ENCODE results near the gene OGT.
"Not testable (repeated sequence)": the region's sequence is repeated elsewhere in the genome, so short reads cannot be mapped to it uniquely, and the experiment has no call there.

Gene OGT

GRCh38 chrX:71532753-71533425 lies at the start of gene OGT:
Gene OGT (plus strand): TSS chrX:71533104. CDS start chrX:71533300, 196 bp downstream.
- DNase-seq (ENCODE audit: low read depth in 2 of 3, low spot score in 1 of 3): peak; percentile 80 to 90 (median 89)

GRCh38 chrX:71487814-71488213 lies 45.1 kb upstream of the OGT start:
- DNase-seq (ENCODE audit: low read depth in 2 of 3, low spot score in 1 of 3): no peak

GRCh38 chrX:71489540-71489939 lies 43.4 kb upstream of the OGT start:
- no peak for DNase-seq (ENCODE audit: low read depth in 2 of 3, low spot score in 1 of 3)

DNA sequence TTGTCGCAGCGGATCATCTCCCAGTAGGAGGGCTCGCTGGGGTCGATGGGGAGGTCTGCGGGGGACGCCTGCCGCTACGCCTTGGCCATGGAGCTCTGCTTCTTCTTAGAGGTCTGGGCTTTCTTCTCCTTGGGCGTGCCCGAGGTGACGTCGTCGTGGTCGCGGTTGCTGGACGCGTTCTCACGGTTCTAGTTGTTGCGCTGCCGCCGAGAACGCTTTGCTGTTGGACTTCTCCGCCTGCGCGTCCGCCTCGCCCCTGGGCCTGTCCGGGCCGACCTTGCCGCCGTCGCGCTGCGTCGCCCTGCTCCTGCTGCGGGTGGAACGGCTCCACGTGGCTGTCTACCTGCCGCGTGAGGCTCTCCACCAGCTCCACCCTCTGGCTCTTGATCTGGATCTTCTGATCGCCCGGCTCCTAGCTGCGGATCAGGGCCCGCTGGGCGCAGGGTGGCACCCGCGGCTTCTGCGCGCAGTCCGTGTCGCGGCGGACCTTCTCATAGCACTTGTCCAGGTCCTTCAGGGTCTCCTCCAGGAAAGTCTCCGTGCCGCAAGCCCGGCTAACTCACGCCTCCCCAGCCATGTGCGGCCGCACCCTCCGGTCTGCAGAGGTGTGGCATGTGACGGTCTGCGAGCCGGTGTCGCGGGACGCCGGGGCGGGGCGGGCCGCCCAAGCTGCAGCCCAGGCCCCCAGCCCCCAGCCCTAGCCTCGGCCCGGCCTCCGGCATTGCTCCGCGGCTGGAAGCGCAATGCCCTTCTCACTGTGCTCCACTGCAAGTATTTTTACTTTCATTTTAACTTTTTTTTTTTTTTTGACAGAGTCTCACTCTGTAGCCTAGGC lies 40.5 kb upstream of the OGT start:
- peak in 2 of 3 donors; percentile 19 for DNase-seq (ENCODE audit: low read depth in 2 of 3, low spot score in 1 of 3)

- no peak for DNase-seq (ENCODE audit: low read depth in 2 of 3, low spot score in 1 of 3)
Observed at GRCh38 chrX:71493111-71493613, 39.7 kb upstream of the OGT start.

- DNase-seq (ENCODE audit: low read depth in 2 of 3, low spot score in 1 of 3): not testable (repeated sequence)
Observed at GRCh38 chrX:71495979-71496378, 36.9 kb upstream of the OGT start.

DNA sequence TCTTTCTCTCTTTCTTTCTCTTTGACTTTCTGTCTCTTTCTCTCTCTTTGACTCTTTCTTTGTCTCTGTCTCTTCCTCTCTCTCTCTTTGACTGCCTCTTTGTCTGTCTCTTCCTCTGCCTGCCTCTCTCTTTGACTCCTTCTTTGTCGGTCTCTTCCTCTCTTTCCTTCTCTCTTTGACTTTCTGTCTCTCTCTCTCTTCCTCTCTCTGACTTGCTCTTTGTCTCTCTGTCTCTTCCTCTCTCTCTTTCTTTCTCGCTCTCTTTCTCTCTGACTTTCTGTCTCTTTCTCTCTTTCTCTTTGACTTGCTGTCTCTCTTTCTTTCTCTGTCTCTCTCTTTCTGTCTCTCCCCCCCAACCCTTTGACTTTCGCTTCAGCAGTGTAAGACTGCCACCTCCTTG lies 36.4 kb upstream of the OGT start:
- DNase-seq (ENCODE audit: low read depth in 2 of 3, low spot score in 1 of 3): no peak

DNA sequence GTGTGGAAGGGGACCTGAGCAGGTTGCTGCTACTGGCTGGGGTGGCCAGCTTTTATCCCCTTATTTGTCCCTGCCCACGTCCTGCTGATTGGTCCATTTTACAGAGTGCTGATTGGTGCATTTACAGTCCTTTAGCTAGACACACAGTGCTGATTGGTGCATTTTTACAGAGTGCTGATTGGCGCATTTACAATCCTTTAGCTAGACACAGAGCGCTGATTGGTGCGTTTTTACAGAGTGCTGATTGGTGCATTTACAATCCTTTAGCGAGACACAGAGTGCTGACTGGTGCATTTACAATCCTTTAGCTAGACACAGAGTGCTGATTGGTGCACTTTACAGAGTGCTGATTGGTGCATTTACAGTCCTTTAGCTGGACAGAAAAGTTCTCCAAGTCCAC lies 30.8 kb upstream of the OGT start:
- not testable (repeated sequence) for DNase-seq (ENCODE audit: low read depth in 2 of 3, low spot score in 1 of 3)

- no peak for DNase-seq (ENCODE audit: low read depth in 2 of 3, low spot score in 1 of 3)
Observed at GRCh38 chrX:71504346-71504745, 28.6 kb upstream of the OGT start.

DNA sequence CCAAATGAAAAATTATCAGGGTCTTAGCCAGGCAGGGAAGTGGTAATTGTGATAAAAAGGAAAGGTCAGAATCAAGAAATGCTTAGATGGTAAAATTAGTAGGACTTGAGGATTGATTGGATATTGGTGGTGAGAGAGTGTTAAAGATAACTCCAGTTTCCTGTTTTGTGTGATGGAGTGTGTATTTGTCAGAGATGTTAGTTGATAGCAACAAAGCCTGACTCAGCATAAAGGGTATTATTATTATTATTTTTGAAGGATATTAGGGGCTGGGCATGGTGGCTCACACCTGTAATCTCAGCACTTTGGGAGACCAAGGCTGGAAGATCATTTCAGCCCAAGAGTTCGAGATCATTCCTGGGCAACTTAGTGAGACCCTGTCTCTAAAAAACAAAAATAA lies 23.6 kb upstream of the OGT start:
- no peak for DNase-seq (ENCODE audit: low read depth in 2 of 3, low spot score in 1 of 3)

GRCh38 chrX:71510161-71510560 lies 22.7 kb upstream of the OGT start:
- DNase-seq (ENCODE audit: low read depth in 2 of 3, low spot score in 1 of 3): no peak

DNA sequence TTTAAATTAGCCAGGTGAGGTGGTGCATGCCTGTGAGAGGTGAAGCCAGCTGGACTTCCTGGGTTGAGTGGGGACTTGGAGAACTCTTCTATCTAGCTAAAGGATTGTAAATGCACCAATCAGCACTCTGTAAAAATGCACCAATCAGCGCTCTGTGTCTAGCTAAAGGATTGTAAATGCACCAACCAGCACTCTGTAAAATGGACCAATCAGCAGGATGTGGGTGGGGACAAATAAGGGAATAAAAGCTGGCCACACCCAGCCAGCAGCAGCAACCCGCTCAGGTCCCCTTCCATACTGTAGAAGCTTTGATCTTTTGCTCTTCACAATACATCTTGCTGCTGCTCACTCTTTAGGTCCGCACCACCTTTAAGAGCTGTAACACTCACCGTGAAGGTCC lies 19.2 kb upstream of the OGT start:
- not testable (repeated sequence) for DNase-seq (ENCODE audit: low read depth in 2 of 3, low spot score in 1 of 3)

DNA sequence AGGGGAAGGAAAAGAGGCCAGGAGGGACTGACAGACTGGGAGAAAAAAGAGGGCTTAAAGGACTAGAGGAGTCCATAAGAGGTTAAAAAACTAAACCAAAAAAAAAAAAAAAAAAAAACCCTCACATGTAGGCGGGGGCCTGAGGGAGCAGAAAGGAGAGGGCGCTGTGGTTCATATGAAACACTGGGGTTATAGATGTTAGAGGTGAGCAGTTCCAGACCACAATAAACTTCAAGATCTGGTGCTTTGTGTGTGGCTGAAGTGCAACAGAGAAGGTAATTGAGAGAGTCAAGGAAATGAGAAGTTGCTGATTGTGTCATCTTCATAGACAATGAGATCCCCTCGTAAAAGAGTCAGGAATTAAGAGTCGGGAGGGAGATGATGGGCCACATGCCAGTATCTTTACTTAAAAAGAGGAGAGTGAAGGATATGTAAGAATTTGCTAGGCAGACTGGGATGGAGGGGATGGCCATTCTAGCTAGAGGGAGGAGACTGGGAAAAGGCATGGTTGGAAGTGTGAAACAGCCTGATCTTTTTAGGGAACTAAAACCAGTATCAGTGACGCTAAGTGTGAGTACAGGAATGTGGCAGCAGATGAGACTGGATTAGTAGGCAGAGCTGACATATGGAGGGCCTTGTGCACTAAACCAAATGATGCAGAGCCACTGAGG lies 18.4 kb upstream of the OGT start:
- no peak for DNase-seq (ENCODE audit: low read depth in 2 of 3, low spot score in 1 of 3)

GRCh38 chrX:71515038-71515396 lies 17.9 kb upstream of the OGT start:
- no peak for DNase-seq (ENCODE audit: low read depth in 2 of 3, low spot score in 1 of 3)

GRCh38 chrX:71525316-71525715 lies 7.6 kb upstream of the OGT start:
- DNase-seq (ENCODE audit: low read depth in 2 of 3, low spot score in 1 of 3): no peak

DNA sequence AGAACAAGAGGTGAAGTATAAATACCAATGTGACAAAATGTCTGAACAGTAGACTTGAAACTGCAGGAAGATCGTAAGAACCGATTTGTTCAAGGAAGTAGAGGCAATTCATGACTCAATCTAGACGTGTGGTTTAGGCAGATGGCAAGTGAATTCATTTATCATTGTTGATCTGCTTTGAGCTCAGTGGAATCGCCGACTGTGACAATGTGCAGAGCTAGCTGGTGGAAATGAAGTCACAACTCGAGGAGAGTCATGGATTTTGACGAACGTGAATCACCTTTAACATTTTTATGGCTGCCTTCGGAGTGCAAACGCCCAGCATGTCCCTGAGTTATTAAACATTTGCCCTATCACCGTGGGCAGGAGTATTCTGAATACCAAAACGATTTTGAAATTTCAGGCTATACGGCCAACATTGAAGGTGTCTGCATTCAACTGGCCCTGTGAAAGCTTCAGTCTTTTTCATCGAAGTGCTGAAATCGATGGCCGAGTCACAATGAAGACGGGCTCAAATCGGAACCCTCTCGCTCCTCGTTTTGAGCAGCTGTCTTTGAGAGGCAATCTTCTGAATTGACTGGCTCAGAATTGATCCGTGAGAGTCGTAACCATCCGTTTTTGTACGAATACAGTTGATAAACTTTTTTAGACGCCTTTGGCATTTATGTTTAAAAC lies 689 bp upstream of the OGT start:
- no peak for DNase-seq (ENCODE audit: low read depth in 2 of 3, low spot score in 1 of 3)

GRCh38 chrX:71533516-71533850 lies 579 bp downstream of the OGT start:
- no peak for DNase-seq (ENCODE audit: low read depth in 2 of 3, low spot score in 1 of 3)

GRCh38 chrX:71533851-71534561 lies 1.1 kb downstream of the OGT start:
- peak in 1 of 3 donors; percentile 43 for DNase-seq (ENCODE audit: low read depth in 2 of 3, low spot score in 1 of 3)

DNA sequence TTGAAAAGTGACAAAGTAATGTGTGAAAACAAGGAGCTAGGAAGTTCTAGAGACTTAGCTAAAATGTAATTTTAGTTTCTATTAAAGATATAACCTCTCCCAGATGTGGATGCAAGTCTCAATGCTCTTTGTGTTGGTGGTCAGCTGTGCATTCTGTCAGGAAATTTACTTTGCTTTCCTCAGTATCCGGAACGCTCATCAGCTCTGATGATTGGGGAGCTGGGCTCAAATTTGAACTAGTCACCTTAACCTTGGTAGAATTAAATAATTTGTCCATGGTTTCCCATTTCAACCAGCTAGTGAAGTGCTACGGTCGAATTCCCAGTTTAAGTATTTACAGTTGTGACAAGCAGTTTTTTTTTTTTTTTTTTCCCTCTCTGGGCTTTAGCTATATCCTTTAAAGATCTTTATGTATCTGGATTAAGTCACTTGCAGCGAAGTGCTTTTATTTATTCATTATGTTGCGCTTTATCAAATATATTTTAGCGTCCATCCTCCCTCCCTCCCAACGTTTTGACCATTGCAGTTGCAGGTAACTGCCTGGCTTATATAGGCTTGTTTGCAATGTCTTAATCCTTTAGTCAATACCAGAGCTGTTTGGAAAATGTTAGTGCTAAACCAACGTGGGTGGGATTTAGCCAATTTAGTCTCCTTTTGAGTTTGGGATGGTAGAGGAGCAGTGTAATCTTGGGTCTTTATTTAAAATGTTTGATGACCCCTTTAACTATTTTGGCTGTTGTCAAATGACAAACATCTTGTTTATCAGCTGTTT lies 2.1 kb downstream of the OGT start:
- DNase-seq (ENCODE audit: low read depth in 2 of 3, low spot score in 1 of 3): no peak

GRCh38 chrX:71536285-71536684 lies 3.4 kb downstream of the OGT start:
- DNase-seq (ENCODE audit: low read depth in 2 of 3, low spot score in 1 of 3): no peak

Measured in stimulated activated CD4-positive, alpha-beta T cell treated with anti-CD3 and anti-CD28 coated beads, Interleukin-12 subunit alpha, Interleukin-12 subunit beta, amount 100 ng/mL, for 48 hours (primary cell).